Activated T-helper 2 cell treated with anti-CD3 and anti-CD28 coated beads, Interferon-gamma antibody, Interleukin-2, Interleukin-4, amounts not matched to agents 10 μg/mL and 5 μg/mL and 100 μg/mL, durations not matched to agents 14 hours and 24 hours and 36 hours (primary cell): ENCODE results near the gene ESCO1. TPM values are rescaled to one million over a fixed set of nuclear protein-coding genes. Genes with fewer than 3 reads are reported as not detected.
A peak's percentile ranks its signal among the peaks of the same experiment; 100 is the strongest.
"Not testable (repeated sequence)": the region's sequence is repeated elsewhere in the genome, so short reads cannot be mapped to it uniquely, and the experiment has no call there.

Experiments
- DNase-seq: peaks from one replicate; pipeline ENCODE4 v3.0.0; 2021; ENCODE audit warnings: low spot score
- H3K27ac Mint-ChIP-seq: one replicate; pipeline ENCODE4 v1.8.0; 2021; ENCODE audit warnings: mixed read lengths
- H3K27me3 Mint-ChIP-seq: one replicate; pipeline ENCODE4 v1.8.0; 2021; ENCODE audit warnings: low read depth, mixed read lengths
- H3K36me3 Mint-ChIP-seq: one replicate; pipeline ENCODE4 v1.8.0; 2021; ENCODE audit warnings: low read depth, mixed read lengths
- H3K4me1 Mint-ChIP-seq: one replicate; pipeline ENCODE4 v1.8.0; 2021; ENCODE audit warnings: low read depth, mixed read lengths
- H3K4me3 Mint-ChIP-seq: one replicate; pipeline ENCODE4 v1.8.0; 2021; ENCODE audit warnings: low read depth, mild to moderate bottlenecking, moderate library complexity, mixed read lengths
- H3K9me3 Mint-ChIP-seq: one replicate; pipeline ENCODE4 v1.8.0; 2021; ENCODE audit warnings: mixed read lengths
- intact Hi-C: fragments of 100-400 bp; cut with micrococcal nuclease; formaldehyde crosslinking; loops from one replicate; pipeline ENCODE4 v1.15.1; 2023
- total RNA-seq: library from RNA; stranded (reverse); gene quantifications from 2 replicates; pipeline ENCODE4 v1.2.3, GENCODE V29; 2022

Gene ESCO1, protein sequence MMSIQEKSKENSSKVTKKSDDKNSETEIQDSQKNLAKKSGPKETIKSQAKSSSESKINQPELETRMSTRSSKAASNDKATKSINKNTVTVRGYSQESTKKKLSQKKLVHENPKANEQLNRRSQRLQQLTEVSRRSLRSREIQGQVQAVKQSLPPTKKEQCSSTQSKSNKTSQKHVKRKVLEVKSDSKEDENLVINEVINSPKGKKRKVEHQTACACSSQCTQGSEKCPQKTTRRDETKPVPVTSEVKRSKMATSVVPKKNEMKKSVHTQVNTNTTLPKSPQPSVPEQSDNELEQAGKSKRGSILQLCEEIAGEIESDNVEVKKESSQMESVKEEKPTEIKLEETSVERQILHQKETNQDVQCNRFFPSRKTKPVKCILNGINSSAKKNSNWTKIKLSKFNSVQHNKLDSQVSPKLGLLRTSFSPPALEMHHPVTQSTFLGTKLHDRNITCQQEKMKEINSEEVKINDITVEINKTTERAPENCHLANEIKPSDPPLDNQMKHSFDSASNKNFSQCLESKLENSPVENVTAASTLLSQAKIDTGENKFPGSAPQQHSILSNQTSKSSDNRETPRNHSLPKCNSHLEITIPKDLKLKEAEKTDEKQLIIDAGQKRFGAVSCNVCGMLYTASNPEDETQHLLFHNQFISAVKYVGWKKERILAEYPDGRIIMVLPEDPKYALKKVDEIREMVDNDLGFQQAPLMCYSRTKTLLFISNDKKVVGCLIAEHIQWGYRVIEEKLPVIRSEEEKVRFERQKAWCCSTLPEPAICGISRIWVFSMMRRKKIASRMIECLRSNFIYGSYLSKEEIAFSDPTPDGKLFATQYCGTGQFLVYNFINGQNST
- 20.5 and 21.4 TPM in 2 replicates for total RNA-seq

- no peaks in the 10 kb centered on the region for H3K9me3 Mint-ChIP-seq
- peak; percentile 95 for DNase-seq
- H3K4me1 Mint-ChIP-seq = peaks cover 23% of the 10 kb centered on the region
- H3K27ac Mint-ChIP-seq = peak within 1 kb of the TSS; percentile 84
- H3K27me3 Mint-ChIP-seq = peaks cover 3% of the 10 kb centered on the region
- peak within 1 kb of the TSS; percentile 98 for H3K4me3 Mint-ChIP-seq
- peaks cover 8% of the 10 kb centered on the region for H3K36me3 Mint-ChIP-seq
- intact Hi-C loops = loop anchor here (1.0 to 5.0 kb wide), 5 partner anchors 12 to 490 kb away; partner anchors contain the start of genes MIB1, ROCK1 and SNRPD1
Measured at GRCh38 chr18:21600526-21601410, at the start of gene ESCO1. TSS of gene ESCO1 (minus strand) at chr18:21600704. CDS start at chr18:21574843, 25,861 bp downstream.

DNA sequence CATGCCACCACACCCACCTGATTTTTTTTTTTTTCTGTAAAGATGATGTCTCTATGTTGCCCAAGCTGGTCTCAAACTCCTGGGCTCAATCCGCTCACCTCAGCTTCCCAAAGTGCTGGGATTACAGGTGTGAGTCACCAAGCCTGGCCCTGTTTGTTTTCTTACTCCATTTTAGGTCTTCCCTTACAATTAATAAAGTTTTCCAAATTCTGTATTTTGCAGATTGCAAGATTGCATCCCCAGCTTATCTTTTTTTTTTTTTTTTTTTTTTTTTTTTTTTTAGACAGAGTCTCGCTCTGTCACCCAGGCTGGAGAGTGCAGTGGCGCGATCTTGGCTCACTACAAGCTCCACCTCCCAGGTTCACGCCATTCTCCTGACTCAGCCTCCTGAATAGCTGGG lies 39.9 kb upstream of the ESCO1 start:
- H3K4me3 Mint-ChIP-seq, H3K4me1 Mint-ChIP-seq, H3K9me3 Mint-ChIP-seq, intact Hi-C loops, DNase-seq, H3K27me3 Mint-ChIP-seq, H3K27ac Mint-ChIP-seq: not testable (repeated sequence)
- H3K36me3 Mint-ChIP-seq = peaks cover 20% of the 10 kb centered on the region

- Mint-ChIP-seq H3K4me1 (peaks cover 3% of the 10 kb centered on the region), H3K27ac (no peak overlapping the region), H3K9me3 (no peaks in the 10 kb centered on the region), H3K4me3 (no peak overlapping the region), H3K27me3 (no peaks in the 10 kb centered on the region), H3K36me3 (peaks cover 27% of the 10 kb centered on the region)
- DNase-seq = no peak
- intact Hi-C loops = no loop called here
Measured at GRCh38 chr18:21638822-21639221, 38.3 kb upstream of the ESCO1 start.

DNA sequence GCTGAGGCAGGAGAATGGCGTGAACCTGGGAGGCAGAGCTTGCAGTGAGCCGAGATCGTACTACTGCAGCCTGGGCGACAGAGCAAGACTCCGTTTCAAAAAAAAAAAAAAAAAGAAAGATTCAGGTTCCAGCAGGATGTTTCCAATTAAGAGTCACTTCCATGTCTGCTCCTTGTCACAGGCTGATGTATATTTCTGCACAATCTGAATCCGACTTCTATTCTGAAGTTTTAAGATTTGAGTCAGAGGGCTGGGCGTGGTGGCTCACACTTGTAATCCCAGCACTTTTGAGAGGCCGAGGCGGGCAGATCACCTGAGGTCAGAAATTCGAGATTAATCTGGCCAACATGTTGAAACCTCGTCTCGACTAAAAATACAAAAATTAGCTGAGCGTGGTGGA lies 36.3 kb upstream of the ESCO1 start:
- H3K27ac Mint-ChIP-seq = no peak overlapping the region
- H3K27me3 Mint-ChIP-seq = no peaks in the 10 kb centered on the region
- intact Hi-C loops = no loop called here
- no peaks in the 10 kb centered on the region for H3K9me3 Mint-ChIP-seq
- DNase-seq = no peak
- peaks cover 41% of the 10 kb centered on the region for H3K36me3 Mint-ChIP-seq
- peaks cover 3% of the 10 kb centered on the region for H3K4me1 Mint-ChIP-seq
- H3K4me3 Mint-ChIP-seq = no peak overlapping the region

DNA sequence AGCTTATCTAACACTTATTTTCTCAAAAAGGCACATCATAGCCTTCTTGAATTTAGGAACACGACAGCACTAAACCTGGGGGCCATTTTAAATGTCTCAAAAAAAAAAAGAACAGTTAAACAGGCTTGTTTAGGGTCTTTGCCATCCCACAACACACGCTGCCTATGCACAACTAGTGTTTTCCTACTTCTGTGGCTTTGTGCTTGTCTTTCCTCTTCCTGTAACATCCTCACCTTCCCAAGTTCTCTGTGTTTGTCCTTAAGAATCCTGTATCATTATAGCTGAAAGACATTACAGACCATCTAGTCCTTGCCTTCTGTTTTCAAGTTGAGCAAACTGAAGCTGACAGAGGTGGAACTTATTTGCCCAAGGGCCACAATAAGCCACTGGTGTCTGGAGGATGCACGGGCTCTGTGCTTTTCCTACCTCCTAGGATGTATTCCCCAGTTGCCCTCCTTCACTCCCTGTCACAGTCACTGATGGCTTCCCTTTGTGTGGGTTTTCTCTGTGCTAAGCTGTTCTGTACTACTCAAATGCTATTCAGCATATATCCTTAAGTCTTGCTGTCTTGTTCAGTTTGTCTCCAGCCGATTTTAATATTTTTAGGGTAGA lies 34.2 kb upstream of the ESCO1 start:
- no peaks in the 10 kb centered on the region for H3K9me3 Mint-ChIP-seq

DNA sequence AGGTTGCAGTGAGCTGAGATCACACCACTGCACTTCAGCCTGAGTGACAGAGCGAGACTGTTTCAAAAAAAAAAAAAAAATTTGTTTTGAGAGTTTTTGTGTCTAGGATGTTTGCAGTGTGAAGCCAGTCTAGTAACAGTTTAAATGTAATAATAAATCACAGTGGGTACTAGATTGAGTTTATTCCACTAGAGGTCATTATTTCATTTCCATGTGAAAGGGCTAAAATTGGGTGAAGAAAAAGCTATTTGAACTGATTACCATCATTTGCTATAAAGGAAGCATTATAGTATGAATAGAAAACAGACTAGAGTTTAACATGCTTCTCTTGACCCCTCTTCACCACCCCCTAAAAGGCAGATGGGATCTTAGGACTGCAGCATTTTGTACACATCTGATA lies 31.9 kb upstream of the ESCO1 start:
- Mint-ChIP-seq H3K27ac (no peak overlapping the region), H3K9me3 (no peaks in the 10 kb centered on the region), H3K27me3 (no peaks in the 10 kb centered on the region), H3K4me3 (no peak overlapping the region), H3K4me1 (peaks cover 12% of the 10 kb centered on the region), H3K36me3 (peaks cover 67% of the 10 kb centered on the region)
- intact Hi-C loops = no loop called here
- DNase-seq = no peak

More for the DNA sequence above, 34.2 kb upstream of the ESCO1 start:
- intact Hi-C loops = no loop called here
- peaks cover 3% of the 10 kb centered on the region for H3K4me1 Mint-ChIP-seq
- H3K4me3 Mint-ChIP-seq = no peak overlapping the region
- H3K36me3 Mint-ChIP-seq = peaks cover 51% of the 10 kb centered on the region
- no peak for DNase-seq
- H3K27ac Mint-ChIP-seq = peak overlapping the region; percentile 22
- no peaks in the 10 kb centered on the region for H3K27me3 Mint-ChIP-seq

GRCh38 chr18:21629089-21629832 lies 28.8 kb upstream of the ESCO1 start:
- H3K9me3 Mint-ChIP-seq = no peaks in the 10 kb centered on the region
- no peak for DNase-seq
- H3K36me3 Mint-ChIP-seq = peaks cover 74% of the 10 kb centered on the region
- intact Hi-C loops = no loop called here
- no peaks in the 10 kb centered on the region for H3K27me3 Mint-ChIP-seq
- peak overlapping the region; percentile 6 for H3K27ac Mint-ChIP-seq
- H3K4me3 Mint-ChIP-seq = no peak overlapping the region
- peaks cover 16% of the 10 kb centered on the region for H3K4me1 Mint-ChIP-seq

GRCh38 chr18:21621640-21622039 lies 21.1 kb upstream of the ESCO1 start:
- DNase-seq, H3K27ac Mint-ChIP-seq, H3K4me3 Mint-ChIP-seq, intact Hi-C loops, H3K27me3 Mint-ChIP-seq, H3K9me3 Mint-ChIP-seq: not testable (repeated sequence)
- Mint-ChIP-seq H3K4me1 (peaks cover 15% of the 10 kb centered on the region), H3K36me3 (peaks cover 70% of the 10 kb centered on the region)

DNA sequence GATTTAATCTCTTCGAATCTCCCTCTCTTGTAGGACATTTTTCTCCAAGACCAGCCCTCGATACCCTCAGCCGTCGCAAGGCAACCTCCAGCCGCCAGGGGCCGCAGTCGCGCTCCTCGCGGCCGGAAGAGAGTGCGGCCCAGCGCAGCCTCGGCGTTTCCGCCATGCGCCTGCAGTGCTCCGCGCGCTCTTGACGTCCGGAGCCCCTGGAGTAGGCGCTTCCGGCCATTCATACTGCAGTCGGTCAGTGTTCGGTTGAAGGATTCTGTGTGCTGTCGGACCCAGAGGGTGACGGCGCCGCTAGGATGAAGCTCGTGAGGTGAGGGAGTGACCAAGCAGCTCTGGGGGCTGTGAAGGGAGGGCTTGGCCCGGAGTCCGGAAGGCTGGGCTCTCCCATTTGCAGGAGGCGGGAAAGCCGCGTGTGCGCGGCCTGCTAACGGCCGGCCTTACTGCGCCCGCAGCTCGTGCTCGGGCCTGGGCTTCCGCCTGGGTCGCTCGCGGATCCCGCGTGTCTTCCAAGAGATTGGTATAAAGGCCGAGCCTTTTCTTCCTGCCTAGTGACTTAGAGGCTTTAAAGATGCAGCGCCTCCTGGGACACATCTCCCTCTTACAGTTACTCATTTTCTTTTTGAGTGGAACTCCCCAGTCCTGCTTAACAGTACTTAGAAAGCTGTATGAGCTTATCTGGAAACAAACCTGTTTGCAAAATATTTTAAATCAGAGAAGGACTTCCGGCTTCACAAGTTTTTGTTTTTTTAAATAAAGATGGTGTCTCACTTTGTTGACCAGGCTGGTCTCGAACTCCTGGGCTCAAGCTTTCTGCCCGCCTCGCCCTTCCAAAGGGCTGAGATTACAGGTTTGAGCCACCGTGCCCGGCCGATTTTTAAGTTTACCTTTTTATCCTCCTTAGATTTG lies 11.9 kb upstream of the ESCO1 start, which contains the start of gene SNRPD1:
SNRPD1 (plus strand) TSS at position 190 of the 915 bp plus-strand sequence; CDS start at position 306, 116 bp downstream.
- Mint-ChIP-seq H3K36me3 (peaks cover 45% of the 10 kb centered on the region), H3K4me1 (peaks cover 19% of the 10 kb centered on the region), H3K9me3 (no peaks in the 10 kb centered on the region), H3K27ac (peak within 1 kb of the TSS; percentile 99), H3K27me3 (no peaks in the 10 kb centered on the region), H3K4me3 (peak within 1 kb of the TSS; percentile 98)
- intact Hi-C loops = loop anchor here (1.0 to 10.0 kb wide), 6 partner anchors 12 to 232 kb away; partner anchors contain the start of genes ABHD3, ESCO1 and MIB1
- DNase-seq = peak; percentile 88

GRCh38 chr18:21611401-21612124 lies 11.1 kb upstream of the ESCO1 start:
- not testable (repeated sequence) for DNase-seq, H3K9me3 Mint-ChIP-seq, H3K27me3 Mint-ChIP-seq
- H3K27ac Mint-ChIP-seq = peak overlapping the region; percentile 99
- peaks cover 37% of the 10 kb centered on the region for H3K36me3 Mint-ChIP-seq
- H3K4me1 Mint-ChIP-seq = peaks cover 14% of the 10 kb centered on the region
- H3K4me3 Mint-ChIP-seq = peak overlapping the region; percentile 98
- intact Hi-C loops = loop anchor here (1.0 to 10.0 kb wide), 6 partner anchors 11 to 233 kb away; partner anchors contain the start of genes ABHD3, ESCO1 and MIB1
